NCI-H1048 (cell line): ENCODE measurements around the gene LRIG2.
"Not testable (repeated sequence)": the region's sequence is repeated elsewhere in the genome, so short reads cannot be mapped to it uniquely, and the experiment has no call there.

Experiments
- DNase-seq: peaks from one replicate; lab custom pipeline; 2025; lab: John Stamatoyannopoulos, UW

LRIG2 gene, protein sequence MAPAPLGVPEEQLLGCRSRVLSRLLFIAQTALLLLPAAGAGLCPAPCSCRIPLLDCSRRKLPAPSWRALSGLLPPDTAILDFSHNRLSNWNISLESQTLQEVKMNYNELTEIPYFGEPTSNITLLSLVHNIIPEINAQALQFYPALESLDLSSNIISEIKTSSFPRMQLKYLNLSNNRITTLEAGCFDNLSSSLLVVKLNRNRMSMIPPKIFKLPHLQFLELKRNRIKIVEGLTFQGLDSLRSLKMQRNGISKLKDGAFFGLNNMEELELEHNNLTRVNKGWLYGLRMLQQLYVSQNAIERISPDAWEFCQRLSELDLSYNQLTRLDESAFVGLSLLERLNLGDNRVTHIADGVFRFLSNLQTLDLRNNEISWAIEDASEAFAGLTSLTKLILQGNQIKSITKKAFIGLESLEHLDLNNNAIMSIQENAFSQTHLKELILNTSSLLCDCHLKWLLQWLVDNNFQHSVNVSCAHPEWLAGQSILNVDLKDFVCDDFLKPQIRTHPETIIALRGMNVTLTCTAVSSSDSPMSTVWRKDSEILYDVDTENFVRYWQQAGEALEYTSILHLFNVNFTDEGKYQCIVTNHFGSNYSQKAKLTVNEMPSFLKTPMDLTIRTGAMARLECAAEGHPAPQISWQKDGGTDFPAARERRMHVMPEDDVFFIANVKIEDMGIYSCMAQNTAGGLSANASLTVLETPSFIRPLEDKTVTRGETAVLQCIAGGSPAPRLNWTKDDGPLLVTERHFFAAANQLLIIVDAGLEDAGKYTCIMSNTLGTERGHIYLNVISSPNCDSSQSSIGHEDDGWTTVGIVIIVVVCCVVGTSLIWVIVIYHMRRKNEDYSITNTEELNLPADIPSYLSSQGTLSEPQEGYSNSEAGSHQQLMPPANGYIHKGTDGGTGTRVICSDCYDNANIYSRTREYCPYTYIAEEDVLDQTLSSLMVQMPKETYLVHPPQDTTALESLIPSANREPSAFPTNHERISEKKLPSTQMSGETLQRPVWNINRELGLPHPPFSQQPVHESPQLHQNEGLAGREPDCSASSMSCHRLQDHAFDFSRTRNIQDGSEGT

DNA sequence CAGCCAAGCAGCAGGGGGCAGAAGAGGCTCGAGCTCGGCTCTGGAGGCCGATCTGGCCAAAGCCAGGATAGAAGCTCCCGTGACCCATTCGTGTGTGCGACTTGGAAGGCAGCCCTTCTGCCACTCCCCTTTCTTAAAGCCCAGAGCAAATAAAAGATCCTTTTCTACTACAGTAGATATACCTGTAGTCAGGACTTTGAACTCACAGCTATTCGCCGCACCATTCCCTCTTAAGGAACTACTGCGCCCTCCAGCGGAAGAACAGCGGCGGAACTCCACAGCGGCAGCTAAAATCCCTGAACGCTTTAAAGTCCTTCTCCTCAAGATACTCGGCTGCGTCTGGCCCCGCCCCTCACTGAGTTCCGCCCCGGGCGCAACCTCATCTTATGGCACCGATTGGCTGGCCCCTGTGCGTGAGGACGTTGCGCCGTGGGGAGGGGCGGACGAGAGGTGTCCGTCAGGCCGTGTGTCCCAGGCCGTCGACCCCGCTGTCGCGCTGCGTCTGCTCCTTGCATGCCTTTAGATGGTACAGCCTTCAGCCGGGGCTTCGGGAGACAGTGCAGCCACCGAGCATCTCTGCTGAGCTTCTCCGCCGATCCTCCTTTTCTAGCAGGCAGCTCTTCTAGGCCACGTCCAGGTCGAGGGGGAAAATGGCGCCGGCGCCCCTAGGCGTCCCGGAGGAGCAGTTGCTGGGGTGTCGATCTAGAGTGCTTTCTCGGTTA lies at the start of gene LRIG2:
TSS of gene LRIG2 (plus strand) at position 442 of the 722 bp plus-strand sequence. CDS start at position 651, 209 bp downstream.
- DNase-seq = peak; percentile 95

DNA sequence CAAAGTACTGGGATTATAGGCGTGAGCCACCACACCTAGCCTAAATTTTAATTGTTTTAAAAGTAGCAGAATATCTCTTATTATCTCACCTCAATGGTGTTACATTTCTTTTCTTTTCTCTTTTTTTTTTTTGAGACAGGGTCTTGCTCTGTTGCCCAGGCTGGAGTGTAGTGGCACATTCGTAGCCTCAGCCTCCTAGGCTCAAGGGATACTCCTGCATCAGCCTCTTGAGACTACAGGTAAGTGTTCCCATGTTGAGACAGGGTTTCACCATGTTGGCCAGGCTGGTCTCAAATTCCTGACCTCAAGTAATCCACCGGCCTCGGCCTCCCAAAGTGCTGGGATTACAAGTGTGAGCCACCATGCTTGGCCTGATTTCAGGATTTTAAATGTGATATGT lies 49.7 kb upstream of the LRIG2 start:
- not testable (repeated sequence) for DNase-seq

DNA sequence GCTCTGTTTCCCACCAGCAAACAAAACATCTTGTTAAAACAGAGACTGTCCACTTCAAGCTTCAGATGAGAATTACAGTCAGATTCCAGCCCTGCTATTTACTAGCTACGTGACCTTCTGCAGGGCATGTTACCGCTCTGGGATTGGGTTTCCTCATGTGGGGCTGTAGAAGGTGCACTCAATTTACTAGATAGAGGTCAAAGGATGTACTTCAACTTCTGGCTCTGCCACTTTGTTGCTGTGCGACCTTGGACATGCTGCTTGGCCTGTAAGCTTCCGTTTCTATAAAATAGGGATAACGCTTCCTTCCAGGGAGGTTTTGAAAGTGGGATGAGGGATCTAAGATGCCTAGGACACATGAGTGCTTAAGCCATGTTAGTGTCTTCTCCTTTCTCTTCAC lies 46.0 kb upstream of the LRIG2 start:
- no peak for DNase-seq

DNA sequence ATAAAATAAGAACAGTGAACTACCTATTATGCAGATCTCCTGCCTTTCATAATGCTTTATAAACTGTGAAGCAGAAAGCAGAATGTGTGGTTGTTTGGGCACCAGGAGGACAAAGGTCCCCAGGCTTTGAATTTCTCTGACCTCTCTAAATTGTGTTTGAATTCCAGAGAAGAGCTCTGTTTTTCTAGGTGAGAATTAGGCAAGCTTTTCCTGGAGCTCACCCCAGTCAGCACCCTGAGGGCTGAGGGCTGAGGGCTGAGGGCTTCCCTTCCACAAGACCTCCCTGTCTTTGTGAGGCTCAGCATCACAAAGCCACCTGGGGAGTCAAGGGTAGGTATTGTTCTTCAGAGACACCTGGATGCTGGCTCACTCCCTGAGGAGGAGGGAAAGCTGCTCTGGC lies 45.5 kb upstream of the LRIG2 start:
- DNase-seq = no peak

DNA sequence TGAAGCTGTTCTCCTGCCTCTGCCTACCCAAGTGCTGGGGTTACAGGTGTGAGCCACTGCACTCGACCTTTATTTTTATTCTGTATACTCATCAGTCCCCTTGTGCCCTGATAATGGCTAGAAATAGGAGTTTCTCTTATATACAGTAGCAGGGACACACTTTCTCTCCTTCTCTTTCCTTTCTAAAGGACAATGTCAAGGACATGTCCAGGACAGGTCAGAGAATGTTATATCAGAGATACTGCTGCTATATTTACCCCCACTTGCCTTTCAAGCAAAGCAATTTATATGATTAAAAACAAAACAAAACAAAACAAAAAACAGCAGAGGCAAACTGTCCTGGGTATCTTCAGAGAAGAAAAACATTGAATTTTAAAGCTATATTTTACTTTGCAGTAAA lies 43.2 kb upstream of the LRIG2 start:
- DNase-seq = no peak

DNA sequence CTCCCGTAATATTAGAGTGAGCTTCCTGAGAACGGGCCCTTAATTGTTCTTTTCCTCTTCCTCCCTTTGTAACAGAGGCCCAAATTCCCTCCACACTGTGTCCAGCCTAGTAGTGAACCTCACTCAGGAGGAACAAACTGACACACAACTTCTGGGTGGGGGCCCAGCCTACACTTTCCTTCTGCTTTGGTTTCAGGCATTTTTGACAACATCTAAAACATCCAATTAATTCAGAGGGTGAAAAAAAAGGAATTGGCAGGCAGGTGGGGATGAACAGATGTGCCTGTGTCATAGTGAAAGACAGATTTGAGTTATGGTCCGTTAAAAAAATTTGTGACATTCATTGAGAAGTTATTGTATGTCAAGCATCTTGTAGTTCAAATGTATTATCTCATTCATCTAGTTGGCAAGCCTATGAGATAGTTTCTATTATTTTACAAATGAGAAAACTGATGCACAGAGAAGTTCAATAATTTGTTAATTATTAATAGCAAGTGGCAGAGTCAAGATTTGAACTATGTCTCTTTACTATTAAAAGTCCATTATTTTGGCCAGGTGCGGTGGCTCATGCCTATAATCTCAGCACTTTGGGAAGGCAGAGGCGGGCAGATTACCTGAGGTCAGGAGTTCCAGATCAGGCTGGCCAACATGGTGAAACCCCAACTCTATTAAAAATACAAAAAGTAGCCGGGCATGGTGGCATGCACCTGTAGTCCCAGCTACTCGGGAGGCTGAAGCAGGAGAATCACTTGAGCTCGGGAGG lies 41.6 kb upstream of the LRIG2 start:
- DNase-seq = no peak

DNA sequence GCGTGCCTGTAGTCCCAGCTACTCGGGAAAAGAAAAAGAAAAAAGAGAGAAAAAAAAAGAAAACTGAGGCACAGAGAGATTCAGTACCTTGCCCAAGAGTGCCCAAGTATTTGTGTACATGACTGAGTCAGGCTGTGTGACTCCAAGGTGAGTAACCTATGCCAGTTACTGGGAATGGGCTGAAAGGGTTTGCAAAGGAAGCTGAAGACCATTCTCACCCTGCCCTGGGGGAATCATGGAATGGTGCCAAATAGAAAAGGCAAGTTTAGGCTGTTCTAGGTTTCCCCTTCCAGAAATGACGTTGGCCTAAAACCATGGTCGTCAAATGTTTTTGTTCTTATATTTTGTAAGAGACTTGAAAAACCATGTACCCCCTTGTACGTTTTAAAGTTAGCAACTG lies 37.9 kb upstream of the LRIG2 start:
- no peak for DNase-seq

DNA sequence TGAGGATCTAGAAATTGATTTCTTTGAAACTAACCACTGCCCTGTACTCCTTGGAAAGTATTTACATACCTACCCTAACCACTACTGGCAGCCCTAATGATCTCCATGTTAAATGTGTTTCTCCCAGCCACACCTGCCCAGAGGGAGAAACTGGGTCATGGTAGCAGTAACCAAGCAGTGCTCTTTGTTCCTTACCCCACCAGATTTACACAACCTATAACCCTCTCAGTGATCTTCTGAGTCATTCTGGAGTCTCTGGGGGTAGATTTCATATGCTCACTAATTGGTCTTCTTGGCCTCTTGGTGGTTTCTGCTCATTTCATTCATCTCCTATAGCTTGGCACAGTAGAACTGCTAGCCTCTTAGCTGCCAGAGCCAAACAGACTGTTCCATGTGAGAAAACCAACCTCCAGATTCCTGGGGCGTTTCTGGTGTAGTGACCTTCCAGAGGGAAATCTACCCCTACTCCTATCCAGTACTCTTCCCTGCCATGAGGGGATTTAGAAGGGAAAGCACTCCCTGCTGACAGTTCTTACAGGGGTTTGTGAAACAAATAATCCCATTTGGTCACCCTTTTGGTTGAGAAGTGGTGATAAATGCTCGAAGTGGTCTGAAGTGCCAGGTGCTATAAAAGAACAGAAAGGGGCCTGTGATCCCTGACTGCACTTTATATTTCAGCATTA lies 36.2 kb upstream of the LRIG2 start:
- DNase-seq = no peak

DNA sequence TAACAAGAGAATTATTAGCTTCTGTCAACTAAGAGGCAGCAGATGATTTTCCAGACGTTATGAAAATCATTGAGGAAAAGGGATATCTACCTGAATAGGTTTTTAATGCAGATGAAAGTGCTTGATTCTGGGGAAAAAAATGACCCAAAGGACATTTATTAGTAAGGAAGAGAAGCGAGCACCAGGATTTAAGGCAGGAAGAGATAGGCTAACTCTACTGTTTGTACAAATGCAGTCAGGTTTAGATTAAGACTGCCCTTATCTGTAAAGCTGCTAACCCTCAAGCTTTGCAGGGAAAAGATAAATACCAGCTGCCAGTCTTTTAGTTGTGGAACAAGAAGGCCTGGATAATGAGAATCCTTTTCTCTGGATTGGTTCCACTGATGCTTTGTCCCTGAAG lies 33.0 kb upstream of the LRIG2 start:
- DNase-seq = no peak

DNA sequence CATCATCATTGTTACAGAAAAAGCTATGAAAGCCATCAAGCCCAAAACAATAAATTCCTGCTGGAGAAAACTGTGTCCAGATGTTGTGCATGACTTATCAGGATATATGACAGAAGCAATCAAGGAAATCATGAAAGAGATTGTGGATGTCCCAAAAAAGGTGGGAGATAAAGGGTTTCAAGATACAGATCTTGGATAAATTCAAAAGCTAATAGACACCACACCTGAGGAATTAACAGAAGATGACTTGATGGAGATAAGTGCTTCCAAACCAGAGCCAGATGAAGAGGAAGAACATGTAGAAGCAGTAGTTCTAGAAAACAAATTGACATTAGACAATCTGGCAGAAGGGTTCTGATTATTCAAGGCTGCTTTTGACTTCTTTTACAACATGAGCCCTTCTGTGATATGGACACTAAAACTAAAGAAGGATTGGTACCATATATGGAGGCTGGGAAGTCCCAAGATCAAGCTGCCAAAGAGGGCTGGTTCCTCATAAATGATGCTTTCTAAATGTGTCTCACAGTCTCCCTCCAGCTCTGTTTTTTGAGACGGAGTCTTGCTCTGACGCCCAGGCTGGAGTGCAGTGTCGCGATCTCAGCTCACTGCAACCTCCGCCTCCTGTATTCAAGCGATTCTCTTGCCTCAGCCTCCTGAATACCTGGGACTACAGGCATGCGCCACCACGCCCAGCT lies 32.1 kb upstream of the LRIG2 start:
- DNase-seq = no peak

DNA sequence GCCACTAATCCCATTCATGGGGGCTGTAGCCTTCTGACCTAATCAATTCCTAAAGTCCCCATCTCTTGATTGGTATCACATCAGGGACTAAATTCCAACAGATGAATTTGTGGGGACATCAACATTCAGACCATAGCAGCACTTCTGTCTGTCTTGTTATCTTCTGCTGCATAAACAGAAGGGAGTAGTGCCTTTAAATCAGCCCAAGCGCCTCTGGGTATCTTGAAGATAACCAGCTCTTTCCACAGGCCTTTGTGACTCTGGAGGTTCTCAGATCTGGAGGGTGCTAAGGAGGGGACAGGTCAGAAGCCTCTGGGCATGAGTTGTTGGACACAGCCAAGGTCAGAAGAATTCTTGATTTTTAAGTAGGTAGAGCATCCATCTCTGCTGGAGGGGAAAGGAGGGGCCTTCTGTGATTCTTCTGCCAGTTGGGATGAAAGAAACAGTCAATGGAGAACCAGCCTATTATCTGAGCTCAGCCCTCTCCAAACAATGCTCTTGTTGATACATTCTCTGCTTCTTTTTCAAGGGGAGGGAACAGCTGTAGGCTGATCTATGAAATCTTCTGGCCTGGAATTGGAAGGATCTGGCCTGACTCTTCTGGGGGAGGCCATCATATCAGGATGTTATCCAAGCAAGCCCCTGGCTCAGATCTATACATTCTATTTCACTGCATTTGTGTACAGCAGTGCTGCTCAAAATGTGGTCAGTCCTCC lies 31.3 kb upstream of the LRIG2 start:
- DNase-seq = no peak

DNA sequence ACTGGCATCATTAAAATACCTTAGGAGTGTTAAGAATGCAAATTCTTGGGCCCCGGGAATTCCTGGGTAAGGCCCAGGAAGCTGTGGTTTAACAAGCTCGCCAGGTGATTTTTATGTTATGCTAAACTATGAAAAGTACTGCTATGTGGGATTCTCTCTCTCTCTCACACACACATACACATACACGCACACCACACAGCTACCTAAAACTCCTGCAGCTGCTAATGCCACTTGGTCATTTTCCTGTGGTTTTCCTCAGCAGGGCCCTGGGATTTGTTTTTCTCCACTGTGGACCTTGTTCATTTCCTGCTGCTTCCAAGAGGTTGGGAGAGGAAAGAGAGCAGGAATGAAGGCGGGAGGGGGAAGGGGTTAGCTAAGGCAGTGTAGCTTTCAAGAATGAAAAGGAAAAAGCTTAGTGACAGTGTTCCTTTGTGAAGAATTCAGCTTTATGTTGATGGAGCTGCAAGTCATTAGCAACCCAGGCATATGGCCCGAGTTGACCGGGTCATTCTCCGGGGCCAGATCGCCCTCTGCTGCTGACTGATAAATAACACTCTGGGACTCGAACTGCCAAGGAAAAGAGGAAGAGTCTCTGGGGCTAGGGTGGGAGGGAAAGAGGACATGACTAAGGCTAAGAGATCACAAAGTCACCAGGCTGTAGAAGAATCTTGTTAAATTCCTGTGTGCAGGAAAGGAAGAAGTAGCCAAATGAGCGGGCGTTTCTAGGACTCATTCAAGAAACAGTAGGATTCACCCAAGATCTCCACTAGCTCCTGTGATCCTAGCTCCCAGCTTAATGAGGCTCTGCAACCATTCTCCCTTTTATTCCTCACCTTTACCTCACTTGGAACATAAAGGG lies 30.5 kb upstream of the LRIG2 start:
- DNase-seq = peak; percentile 69

DNA sequence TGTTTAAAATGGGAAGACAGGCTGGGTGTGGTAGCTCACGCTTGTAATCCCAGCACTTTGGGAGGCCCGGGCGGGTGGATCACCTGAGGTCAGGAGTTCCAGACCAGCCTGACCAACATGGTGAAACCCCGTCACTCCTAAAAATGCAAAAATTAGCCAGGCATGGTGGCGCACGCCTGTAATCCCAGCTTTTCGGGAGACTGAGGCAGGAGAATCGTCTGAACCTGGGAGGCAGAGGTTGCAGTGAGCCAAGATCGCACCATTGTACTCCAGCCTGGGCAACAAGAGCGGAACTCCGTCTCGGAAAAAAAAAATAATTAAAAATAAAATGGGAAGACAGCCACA lies 29.9 kb upstream of the LRIG2 start:
- not testable (repeated sequence) for DNase-seq

DNA sequence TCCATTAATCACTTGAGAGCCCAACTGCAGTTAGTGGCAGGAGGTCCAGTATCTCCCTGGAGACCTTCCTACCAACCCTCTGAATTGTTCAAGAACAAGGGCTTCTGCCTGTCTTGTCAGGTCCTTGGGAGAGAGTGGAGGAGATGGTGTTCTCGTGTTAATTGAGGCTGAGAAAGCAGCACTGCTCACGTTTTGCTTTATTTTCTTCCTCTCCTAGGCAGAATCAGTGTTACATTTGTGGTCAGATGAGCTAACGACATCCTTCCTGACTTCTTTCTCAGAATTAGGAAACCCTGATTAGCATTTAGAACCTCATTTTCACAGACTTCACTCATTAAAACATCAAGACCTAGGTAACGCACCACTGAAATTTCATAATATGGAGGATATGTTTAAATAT lies 26.4 kb upstream of the LRIG2 start:
- no peak for DNase-seq

DNA sequence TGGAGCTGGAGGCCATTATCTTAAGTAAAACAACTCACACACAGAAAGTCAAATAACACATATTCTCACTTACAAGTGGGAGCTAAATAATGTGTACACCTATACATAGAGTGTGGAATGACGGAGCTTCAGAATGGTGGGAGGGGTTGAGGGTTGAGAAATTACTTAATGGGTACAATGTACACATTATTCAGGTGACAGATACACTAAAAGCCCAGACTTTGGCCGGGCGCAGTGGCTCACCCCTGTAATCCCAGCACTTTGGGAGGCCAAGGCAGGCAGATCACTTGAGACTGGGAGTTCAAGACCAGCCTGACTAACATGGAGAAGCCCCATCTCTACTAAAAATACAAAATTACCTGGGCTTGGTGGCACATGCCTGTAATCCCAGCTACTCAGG lies 24.9 kb upstream of the LRIG2 start:
- DNase-seq = no peak

DNA sequence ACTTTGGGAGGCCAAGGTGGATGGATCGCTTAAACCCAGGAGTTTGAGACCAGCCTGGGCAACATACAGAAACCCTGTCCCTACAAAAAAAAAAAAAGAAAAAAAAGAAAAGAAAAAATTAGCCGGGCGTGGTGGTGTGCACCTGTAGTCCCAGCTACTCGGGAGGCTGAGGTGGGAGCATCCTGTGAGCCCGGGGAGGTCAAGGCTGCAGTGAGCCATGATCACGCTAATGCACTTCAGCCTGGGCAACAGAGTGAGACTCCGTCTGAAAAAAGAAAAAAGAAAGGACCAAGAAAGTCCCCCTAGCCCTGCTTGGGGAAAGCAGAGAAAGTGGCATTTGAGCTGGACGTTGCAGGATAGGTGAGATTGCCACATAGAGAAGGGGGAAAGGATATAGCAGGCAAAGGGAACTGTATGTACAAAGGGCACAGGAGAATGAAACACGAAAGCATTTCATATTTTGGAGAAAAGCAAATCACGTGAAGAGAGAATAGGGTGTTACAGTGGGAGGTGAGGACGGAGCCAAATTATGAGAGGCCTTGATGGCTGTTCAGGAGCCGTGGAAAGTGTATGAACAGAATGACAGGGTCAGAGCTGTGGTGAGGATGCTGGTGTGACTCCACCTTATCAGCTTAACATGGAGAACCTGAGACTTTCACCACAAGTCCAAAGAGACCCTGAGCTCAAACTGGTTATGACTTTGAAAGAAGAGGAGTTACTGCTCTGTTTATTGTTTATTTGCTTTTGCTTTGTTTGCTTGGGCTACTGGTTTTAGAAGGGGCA lies 19.5 kb upstream of the LRIG2 start:
- no peak for DNase-seq

DNA sequence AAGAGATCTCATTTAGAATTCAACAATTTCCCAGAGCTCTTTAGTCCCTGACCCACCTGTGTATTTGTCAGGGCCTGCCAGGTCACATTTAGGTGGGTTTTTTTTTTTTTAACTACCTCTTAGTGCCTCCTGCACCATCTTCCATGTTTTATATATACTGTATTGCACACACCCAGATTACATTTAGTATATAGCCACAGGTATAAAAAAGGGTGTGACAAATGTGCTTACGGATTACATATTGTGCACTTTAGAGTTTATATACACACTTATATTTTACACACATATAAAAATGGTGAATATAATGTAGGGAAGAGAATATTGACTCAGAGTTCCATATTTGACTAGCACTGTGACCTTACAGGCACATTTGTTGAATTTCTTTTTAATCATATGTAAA lies 17.4 kb upstream of the LRIG2 start:
- no peak for DNase-seq

DNA sequence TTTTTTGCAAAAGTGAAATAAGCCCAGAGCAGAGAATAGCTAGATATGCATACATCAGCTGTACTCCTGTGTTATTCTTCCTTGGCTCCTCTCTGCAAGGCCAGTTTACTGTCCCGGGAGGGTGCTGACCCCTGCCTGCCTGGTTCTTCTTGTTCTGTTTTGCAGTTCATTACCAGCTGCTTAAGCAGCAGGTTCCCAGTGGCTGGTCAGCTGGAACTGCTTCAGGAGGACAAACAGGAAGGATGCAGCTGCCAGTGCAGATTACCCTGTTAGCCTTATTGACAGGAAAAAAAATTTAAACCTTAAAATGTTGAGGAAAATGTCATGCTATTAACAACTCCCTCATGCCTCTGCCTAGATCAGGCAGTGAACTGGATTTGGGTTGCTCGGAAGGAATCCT lies 16.0 kb upstream of the LRIG2 start:
- DNase-seq = no peak
